Measurements from ENCODE around the gene OXCT1. TPM values are rescaled to one million over a fixed set of nuclear protein-coding genes. Genes with fewer than 3 reads are reported as not detected.
A peak's percentile ranks its signal among the peaks of the same experiment; 100 is the strongest.

OXCT1 gene
- total and polyA plus RNA-seq, 2 of the 4 experiments (the other 2 are of a cell fraction): 14.2 to 16.3 TPM

DNA sequence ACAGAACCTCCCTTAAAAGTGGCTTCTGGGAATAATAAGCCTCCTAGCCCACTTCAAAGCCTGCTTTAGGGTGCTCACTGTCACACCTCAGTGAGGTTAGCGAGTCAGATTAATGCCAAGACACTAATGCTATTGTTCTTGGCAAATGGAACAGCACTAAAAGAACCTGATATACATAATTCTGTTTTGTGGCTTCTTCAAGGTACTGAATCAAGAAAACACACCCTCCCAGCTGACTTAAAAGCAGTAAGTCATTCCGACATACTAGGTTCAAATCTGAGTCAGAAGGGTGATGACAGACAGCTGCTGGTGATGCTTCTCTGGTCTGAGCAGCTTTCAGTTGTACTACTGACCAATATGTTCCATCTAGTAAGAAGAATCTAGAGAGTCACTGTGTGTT lies 121.6 kb downstream of the OXCT1 start:
- H2BK15ac ChIP-seq (ENCODE audit: low read depth, low read length): no peak overlapping the region
- intact Hi-C loops (cut with micrococcal nuclease): no loop called here
- ATAC-seq (ENCODE audit: low read depth) (no peak), DNase-seq (peak; percentile 50)
- no peak overlapping the region for H4K8ac ChIP-seq (ENCODE audit: low read depth in 2 of 2, low read length in 2 of 2)
- H3K27me3 ChIP-seq (ENCODE audit: control insufficient read depth, insufficient read depth, low read length): no peaks in the 10 kb centered on the region
- CTCF ChIA-PET: no interaction called here
- peaks cover 2% of the 10 kb centered on the region for H3K4me1 ChIP-seq (ENCODE audit: control insufficient read depth, insufficient read depth, low read length)
- H2AK9ac ChIP-seq (replicated peaks; ENCODE audit: low read depth, low read length, poor library complexity): no peak overlapping the region
- H3K27ac ChIP-seq (ENCODE audit: insufficient read depth, low read length): no peak overlapping the region
- no peak overlapping the region for H2BK5ac ChIP-seq (ENCODE audit: low read depth, low read length, poor library complexity, severe bottlenecking)
- H2AFZ ChIP-seq (replicated peaks; ENCODE audit: low read length, poor library complexity): no peak overlapping the region
- H2BK120ac ChIP-seq (ENCODE audit: low read depth, low read length): no peak overlapping the region
- no peak overlapping the region for H3K18ac ChIP-seq (ENCODE audit: low read depth, low read length)
- in situ Hi-C loops (cut with MboI; ENCODE audit: low sequenced_read_pairs): no loop called here
- no peak overlapping the region for H3K14ac ChIP-seq (replicated peaks; ENCODE audit: low read depth, low read length)
- no TSS peak for BruUV-seq (replicated peaks)
- no peak overlapping the region for H3K9ac ChIP-seq (ENCODE audit: low read depth, low read length)
- H3K4me3 ChIP-seq (ENCODE audit: insufficient read depth, low read depth, low read length): no peak overlapping the region
- H2BK20ac ChIP-seq (ENCODE audit: low read depth, low read length): no peak overlapping the region
- no peak overlapping the region for H3K4ac ChIP-seq (ENCODE audit: low read depth, low read length)
- peaks cover 4% of the 10 kb centered on the region; the same call in 1 of the 2 replicates for H3K36me3 ChIP-seq (ENCODE audit: control insufficient read depth, insufficient read depth, low read length)
- POLR2A ChIA-PET (ENCODE audit: unreplicated experiment): no interaction called here
- TF ChIP-seq POLR2A (IDR thresholded peaks at IDR 0.05; ENCODE audit: low read depth, low read length) (no peak), FOS (IDR thresholded peaks at IDR 0.05; ENCODE audit: low read depth, low read length) (no peak), MAZ (IDR thresholded peaks at IDR 0.05; ENCODE audit: borderline replicate concordance, low read depth, low read length) (no peak)
- TF ChIP-seq, protein P1, sequence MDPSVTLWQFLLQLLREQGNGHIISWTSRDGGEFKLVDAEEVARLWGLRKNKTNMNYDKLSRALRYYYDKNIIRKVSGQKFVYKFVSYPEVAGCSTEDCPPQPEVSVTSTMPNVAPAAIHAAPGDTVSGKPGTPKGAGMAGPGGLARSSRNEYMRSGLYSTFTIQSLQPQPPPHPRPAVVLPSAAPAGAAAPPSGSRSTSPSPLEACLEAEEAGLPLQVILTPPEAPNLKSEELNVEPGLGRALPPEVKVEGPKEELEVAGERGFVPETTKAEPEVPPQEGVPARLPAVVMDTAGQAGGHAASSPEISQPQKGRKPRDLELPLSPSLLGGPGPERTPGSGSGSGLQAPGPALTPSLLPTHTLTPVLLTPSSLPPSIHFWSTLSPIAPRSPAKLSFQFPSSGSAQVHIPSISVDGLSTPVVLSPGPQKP (IDR thresholded peaks at IDR 0.05; ENCODE audit: borderline replicate concordance, low read depth, low read length): no peak
- H4K5ac ChIP-seq (ENCODE audit: low read depth, low read length): no peak overlapping the region
- dilution Hi-C loops (cut with HindIII; ENCODE audit: low sequenced_read_pairs, unreplicated experiment): no loop called here
- no peak overlapping the region for H3K23ac ChIP-seq (ENCODE audit: low read depth, low read length)
- H3K9me3 ChIP-seq (ENCODE audit: control insufficient read depth, insufficient read depth, low read length): no peaks in the 10 kb centered on the region
- no peak overlapping the region for H3K4me2 ChIP-seq (ENCODE audit: low read depth, low read length)
- H3K56ac ChIP-seq (ENCODE audit: extremely low read depth, insufficient read depth, low read length): no peak overlapping the region
- no peak overlapping the region for H2AK5ac ChIP-seq (ENCODE audit: low read depth, low read length)
- no peak overlapping the region for H4K91ac ChIP-seq (ENCODE audit: insufficient read depth, low read depth, low read length)
- H3K79me1 ChIP-seq (ENCODE audit: low read depth in 1 of 2, low read length in 2 of 2): 0 out of 4 replicates have a peak, but pooled peaks cover 0 to 3% of the 10 kb centered on the region in 2 experiments
- H4K20me1 ChIP-seq (ENCODE audit: insufficient read depth, low read length): no peaks in the 10 kb centered on the region
- WGBS, 2 experiments (ENCODE audit: extremely low coverage in 2 of 2, insufficient read length in 1 of 2): no CpG with 5 or more reads among the region's 2 CpGs
- H3K9me1 ChIP-seq (ENCODE audit: insufficient read depth, low read length): peaks cover 6% of the 10 kb centered on the region; the same call in 1 of the 2 replicates
